Posterior vena cava (tissue), 2 donors: ENCODE data around the gene TMEM150B. TPM values are rescaled to one million over a fixed set of nuclear protein-coding genes. Genes with fewer than 3 reads are reported as not detected.
A peak's percentile ranks its signal among the peaks of the same experiment; 100 is the strongest.

ENCODE experiments used
- DNase-seq: peaks from one replicate; pipeline ENCODE4 v3.0.0-alpha.2; 2020; ENCODE audit warnings: low spot score
- intact Hi-C, 2 donors: fragments of 100-400 bp; cut with DNase I; formaldehyde crosslinking; loops; one replicate each; pipeline versions ENCODE4 v1.14.1 to v1.14.2; 2022 to 2023
- total RNA-seq, 2 donors: library from RNA; stranded (reverse); fragmentation: NEBNext Ultra II Directional; extraction: Animal tissue kit (Norgen Biotek cat#: 25700); gene quantifications; one replicate each; pipeline ENCODE4 v1.2.1, GENCODE V29; 2021
- donor health status: DM: yes; HTN: yes; CAD: no.
- donor health status: DM: yes; HTN: yes; CAD: no.

TMEM150B gene
- total RNA-seq, 2 donors from 2014 or later, result 1.9 to 5.4 TPM

DNA sequence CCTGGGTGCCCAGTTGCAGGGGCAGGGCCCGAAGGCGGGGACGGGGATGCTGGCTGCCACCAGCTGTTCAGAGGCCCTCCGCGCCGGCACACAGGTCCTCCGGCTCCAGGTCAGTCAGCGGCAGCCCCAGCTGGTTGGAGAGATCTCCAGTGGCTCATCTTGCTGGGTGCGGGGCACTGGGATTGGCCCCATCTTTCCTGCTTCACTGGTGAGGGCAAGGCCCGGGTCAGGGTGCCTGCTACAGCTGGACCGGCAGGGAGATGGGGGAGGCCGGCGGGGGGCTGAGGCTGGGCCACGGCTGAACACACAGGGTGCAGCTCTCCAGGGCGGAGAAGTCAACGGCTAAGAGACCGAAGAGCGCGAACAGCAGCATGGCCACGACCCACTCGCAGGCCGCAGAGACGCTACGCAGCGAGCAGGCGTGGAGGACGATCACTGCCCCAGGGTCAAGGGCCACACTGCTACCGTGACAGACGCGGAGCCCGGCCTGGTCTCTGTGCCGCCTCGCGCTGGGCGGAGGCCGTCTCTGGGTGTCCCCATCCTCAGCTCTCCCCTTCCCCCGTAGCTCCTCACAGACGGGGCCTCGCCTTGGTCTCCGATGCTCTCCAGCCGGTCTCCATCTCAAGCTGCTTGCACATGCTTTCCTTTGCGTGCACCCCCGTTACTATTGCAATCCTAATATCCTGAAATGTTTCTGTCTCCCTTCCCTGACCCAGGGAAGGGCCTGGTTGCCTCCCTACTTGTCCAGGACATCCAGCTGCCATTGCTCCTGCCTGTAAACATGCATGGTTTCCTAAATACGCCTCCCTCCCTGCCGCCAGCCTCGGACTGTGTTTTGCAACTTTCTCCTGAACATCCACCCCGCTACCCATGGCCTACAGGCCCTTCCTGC lies 12.3 kb downstream of the TMEM150B start:
- intact Hi-C loops, result no loop called here
- DNase-seq, result no peak

DNA sequence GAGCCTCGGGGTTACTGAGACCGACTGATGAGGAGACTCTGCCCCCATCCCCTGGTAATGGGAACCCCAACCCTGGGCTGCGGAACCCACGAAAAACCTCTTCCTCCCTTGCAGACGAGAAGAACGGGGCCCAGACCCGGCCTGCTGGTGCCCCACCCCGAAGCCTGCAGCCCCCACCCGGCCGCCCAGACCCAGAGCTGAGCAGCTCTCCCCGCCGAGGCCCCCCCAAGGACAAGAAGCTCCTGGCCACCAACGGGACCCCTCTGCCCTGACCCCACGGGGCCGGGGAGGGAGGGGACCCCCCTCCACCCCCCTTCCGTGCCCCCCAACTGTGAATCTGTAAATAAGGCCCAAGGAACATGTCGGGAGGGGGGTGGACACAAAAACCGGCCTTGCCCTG lies 13.3 kb downstream of the TMEM150B start:
- intact Hi-C loops, result no loop called here
- DNase-seq, result no peak

- DNase-seq, result peak; percentile 79
- intact Hi-C loops, result no loop called here
Measured at GRCh38 chr19:55311397-55311796, 13.7 kb downstream of the TMEM150B start.

- no peak for DNase-seq
- intact Hi-C loops, result no loop called here
Measured at GRCh38 chr19:55310498-55310897, 14.6 kb downstream of the TMEM150B start.

GRCh38 chr19:55309448-55309847 lies 15.7 kb downstream of the TMEM150B start:
- intact Hi-C loops, result no loop called here
- DNase-seq, result no peak

DNA sequence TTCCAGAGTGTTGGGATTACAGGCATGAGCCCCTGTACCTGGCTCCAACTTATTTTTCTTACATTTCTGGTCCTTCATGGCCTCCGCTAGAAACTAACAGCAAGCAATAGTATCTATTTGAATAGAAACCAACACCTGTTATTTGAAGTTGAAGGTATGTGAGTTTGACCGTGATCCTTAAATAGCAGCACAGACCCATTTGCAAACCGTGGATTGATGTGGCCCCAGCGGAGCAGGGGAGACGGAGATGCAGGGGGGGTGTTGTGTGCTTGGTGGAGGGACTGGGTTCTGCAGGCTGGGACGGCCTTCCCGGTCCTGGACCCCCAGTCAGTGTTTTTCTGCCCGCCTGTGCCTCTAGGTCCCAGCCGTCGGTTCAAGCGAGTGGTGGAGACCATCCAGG lies 16.9 kb downstream of the TMEM150B start:
- intact Hi-C loops, result no loop called here
- DNase-seq, result no peak

GRCh38 chr19:55306712-55307111 lies 18.4 kb downstream of the TMEM150B start:
- intact Hi-C loops, result no loop called here
- DNase-seq, result no peak

GRCh38 chr19:55305983-55306562 lies 19.1 kb downstream of the TMEM150B start:
- DNase-seq, result no peak
- intact Hi-C loops, result no loop called here

DNA sequence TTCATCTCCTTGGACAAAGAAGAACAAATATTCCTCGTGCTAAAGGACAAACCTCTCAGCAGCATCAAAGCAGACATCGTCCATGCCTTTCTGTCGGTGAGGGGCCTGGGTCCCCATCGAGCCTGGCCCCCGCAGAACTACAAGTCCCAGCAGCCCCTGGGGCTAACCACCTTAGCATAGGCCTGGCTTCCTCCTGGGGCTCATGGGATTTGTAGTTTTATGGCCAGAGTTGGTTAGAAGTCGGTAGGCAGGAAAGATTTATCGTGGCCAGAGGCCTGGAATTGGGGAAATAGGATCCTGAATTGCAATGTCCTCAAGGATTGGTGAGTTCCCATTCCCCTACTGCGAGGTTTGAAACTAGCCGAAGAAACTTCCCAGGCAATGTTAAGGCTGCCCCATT lies 19.6 kb downstream of the TMEM150B start:
- intact Hi-C loops, result no loop called here
- DNase-seq, result no peak

DNA sequence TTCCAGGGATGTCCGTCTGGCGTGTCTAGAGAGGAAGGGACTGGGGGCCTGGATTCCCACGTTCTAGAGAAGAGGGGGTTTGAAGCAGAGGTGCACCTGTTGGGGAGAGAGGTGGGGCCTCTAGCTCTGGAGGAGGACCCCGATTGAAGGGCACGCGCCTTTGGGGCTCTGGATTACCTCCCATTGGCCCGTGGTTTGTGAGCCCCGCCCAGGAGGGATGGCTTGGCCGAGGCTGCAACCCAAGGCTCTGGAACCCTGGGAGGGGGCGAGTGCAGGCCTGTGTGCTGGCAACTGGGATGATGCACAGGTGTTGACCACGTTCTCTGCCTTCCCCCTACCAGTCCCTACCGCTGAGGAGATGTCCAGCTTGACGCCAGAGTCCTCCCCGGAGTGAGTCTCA lies 20.2 kb downstream of the TMEM150B start:
- intact Hi-C loops, result loop anchor here in 1 of 2 donors (5.0 kb wide), 1 partner anchor 77 kb away; the partner anchor contains the start of gene TMEM238
- DNase-seq, result no peak

DNA sequence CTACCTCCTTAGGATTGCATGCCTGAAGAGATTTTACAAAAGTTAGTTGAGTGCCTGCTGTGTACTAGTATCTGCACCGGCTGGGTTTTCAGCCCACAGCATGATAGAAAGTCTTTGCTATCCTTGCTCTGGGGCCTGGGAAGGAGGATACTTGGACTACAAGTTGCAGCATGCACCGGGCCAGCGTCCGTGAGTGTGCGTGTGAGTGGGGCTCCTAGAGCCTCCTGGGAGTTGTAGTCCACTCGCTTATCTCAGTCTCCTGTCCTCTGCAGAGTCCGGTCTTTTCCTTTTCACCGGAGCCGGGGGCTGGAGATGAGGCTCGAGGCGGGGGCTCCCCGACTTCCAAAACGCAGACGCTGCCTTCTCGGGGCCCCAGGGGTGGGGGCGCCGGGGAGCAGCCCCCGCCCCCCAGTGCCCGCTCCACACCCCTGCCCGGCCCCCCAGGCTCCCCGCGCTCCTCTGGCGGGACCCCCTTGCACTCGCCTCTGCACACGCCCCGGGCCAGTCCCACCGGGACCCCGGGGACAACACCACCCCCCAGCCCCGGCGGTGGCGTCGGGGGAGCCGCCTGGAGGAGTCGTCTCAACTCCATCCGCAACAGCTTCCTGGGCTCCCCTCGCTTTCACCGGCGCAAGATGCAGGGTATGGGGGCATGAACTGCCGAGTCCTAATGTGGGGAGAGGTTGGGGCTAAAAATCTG lies 20.7 kb downstream of the TMEM150B start:
- DNase-seq, result no peak
- intact Hi-C loops, result loop anchor here in 1 of 2 donors (5.0 kb wide), 1 partner anchor 78 kb away; the partner anchor contains the start of gene TMEM238

DNA sequence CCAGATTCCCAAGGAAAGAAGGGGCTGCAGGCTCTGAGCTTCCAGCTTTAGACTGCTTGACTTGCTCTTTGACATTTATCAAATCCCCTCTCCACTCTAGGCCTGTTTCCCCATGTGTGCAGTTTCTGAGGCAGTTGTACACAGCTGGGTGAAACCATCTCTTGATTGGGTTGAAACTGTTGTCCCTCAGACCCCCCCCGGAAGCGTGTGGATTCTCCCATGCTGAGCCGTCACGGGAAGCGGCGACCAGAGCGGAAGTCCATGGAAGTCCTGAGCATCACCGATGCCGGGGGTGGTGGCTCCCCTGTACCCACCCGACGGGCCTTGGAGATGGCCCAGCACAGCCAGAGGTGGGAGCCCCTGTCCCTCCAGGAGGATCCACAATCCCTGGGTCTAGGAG lies 21.7 kb downstream of the TMEM150B start:
- DNase-seq, result no peak
- intact Hi-C loops, result loop anchor here in 1 of 2 donors (5.0 kb wide), 1 partner anchor 79 kb away; the partner anchor contains the start of gene TMEM238

DNA sequence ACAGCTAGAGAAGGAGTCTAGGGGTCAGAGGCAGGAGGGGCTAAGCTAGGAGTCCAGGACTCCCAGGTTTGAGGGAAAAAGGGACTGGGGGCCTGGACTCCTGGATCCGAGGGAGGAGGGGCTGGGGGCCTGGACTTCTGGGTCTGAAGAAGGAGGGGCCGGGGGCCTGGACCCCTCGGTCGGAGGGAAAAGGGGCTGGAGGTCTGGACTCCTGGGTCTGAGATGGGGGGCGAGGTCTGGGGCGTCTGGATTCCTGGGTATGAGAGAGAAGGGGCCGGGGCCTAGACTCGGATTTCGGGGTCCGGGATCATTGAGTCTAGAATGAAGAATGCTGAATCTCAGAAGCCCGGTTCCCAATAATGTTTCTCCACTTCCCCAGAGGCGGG lies 22.8 kb downstream of the TMEM150B start:
- intact Hi-C loops, result loop anchor here in 1 of 2 donors (5.0 kb wide), 1 partner anchor 80 kb away; the partner anchor contains the start of gene TMEM238
- DNase-seq, result no peak

- peak; percentile 96 for DNase-seq
- intact Hi-C loops, result loop anchor here in 1 of 2 donors (5.0 kb wide), 1 partner anchor 81 kb away; the partner anchor contains the start of gene TMEM238
Measured at GRCh38 chr19:55301459-55302317, 23.5 kb downstream of the TMEM150B start.

DNA sequence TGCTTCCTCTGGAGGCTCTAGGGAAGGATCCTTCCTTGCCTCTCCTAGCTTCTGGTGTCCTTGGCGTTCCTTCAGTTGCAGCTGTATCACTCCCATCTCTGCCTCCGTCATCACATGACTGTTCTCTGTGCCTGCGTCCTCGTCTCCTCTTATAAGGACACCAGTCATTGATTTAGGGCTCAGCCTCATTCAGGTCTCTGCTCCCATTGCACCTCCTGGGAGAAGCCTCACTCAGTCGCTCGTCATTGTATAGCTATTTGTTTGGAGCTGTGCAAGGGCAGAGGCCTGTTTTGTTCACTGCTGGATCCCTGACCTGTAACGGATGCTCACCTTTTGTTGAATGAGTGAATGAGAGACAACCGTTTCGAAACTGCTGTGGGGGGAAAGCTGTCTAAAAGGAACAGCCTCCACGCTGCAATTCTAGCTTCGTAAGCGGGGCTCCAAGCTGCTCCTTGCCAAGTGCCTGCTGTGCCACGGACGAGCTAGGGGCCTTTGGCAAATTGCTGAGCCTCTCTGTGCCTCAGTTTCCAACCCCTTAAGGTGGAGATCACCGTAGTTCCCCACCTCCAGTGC lies 24.2 kb downstream of the TMEM150B start:
- DNase-seq, result no peak
- intact Hi-C loops, result loop anchor here in 1 of 2 donors (5.0 kb wide), 1 partner anchor 81 kb away; the partner anchor contains the start of gene TMEM238

DNA sequence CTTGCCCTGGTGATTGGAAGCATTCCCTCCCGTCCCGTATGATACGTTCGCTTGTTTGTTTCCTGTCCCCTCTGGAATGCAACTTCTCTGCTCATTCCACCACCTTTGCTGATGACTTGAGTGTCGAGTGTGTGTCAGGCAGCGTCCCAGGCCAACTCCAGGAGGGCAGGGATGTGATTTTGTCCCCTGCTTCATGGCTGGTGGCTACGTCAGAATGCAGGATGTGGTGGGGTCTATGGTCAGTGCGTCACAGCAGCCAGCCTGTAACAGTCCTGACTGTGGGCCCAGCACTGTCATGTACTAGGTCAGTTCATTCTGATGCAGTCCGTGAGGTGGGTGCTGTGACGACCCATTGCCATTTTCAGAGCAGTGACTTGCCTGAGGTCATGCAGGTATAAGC lies 25.1 kb downstream of the TMEM150B start:
- intact Hi-C loops, result loop anchor here in 1 of 2 donors (5.0 to 10.0 kb wide), 2 partner anchors 82 to 205 kb away; partner anchors contain the start of gene TMEM238
- no peak for DNase-seq

DNA sequence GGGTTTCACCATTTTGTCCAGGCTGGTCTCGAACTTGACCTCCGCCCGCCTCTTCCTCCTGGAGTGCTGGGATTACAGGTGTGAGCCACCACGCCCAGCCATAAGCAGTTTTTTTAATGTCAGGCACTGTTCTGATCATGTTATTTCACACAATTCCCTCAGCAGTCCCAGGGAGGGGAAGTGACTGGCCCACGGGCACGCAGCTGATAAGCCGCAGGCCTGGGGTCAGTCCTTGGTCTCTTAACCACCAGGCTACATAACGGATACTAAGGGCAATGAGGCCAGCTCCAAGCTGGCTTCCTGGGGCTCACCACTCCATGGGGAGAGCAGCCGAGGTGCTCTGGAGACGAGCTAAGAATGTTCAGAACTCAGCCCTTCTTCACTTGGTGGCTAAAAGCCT lies 27.9 kb downstream of the TMEM150B start:
- no peak for DNase-seq
- intact Hi-C loops, result loop anchor here in 1 of 2 donors (10.0 kb wide), 1 partner anchor 208 kb away; no protein-coding TSS in a partner anchor

- DNase-seq, result no peak
- intact Hi-C loops, result no loop called here
Measured at GRCh38 chr19:55289117-55289796, 35.9 kb downstream of the TMEM150B start.
